ENCODE data around the gene ACTR1A.

DNA sequence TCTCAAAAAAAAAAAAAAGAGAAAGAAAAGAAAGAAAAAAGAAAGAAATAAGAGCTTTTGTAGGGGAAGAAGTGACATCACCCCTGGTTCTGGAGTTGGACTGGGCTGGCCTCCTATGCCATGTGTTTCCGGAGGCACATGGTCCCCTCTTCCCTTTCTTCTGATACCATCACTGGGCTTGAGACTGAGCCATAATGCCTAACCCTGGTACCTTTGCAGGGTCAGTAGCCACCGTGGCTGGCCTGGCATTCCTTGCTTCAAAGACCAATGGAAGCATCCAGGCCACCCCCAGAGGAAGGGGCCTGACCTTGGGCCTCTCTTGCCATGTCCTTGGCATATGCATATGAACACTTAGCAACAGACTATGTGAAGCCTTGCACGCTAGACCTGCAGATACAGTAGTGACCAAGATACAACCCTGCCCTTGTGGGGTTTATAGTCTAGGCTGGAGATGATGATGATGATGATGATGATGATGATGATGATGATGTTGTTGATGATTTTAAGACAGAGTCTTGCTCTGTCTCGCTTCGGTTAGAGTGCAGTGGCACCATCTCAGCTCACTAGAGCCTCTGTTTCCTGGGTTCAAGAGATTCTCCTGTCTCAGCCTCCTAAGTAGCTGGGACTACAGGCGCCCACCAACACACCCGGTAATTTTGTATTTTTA, 33.1 kb upstream of the ACTR1A start:
- TF ChIP-seq POLR2A (IDR thresholded peaks at IDR 0.05; ENCODE audit: extremely low read depth, insufficient read length) = no peak
- TF ChIP-seq, protein P1, sequence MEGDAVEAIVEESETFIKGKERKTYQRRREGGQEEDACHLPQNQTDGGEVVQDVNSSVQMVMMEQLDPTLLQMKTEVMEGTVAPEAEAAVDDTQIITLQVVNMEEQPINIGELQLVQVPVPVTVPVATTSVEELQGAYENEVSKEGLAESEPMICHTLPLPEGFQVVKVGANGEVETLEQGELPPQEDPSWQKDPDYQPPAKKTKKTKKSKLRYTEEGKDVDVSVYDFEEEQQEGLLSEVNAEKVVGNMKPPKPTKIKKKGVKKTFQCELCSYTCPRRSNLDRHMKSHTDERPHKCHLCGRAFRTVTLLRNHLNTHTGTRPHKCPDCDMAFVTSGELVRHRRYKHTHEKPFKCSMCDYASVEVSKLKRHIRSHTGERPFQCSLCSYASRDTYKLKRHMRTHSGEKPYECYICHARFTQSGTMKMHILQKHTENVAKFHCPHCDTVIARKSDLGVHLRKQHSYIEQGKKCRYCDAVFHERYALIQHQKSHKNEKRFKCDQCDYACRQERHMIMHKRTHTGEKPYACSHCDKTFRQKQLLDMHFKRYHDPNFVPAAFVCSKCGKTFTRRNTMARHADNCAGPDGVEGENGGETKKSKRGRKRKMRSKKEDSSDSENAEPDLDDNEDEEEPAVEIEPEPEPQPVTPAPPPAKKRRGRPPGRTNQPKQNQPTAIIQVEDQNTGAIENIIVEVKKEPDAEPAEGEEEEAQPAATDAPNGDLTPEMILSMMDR (IDR thresholded peaks at IDR 0.05; ENCODE audit: low read depth, low read length) = no peak

Measured in NB4 (cell line).